Tibial artery (tissue), 4 donors: Measurements from ENCODE around the gene BAAT.

ENCODE experiments used
- DNase-seq, 2 donors: peaks; one replicate each; pipeline ENCODE4 v3.0.0-alpha.2; 2019
- H3K27ac ChIP-seq, 2 donors: fragments of 200-600 bp; sonication (generic) in 1 of 2; 1 replicate in 1 of 2; 2 replicates in 1 of 2; pipeline ENCODE4 v1.5.1; 2018 to 2019; ENCODE audit warnings: mild to moderate bottlenecking in 1 of 2
- H3K27me3 ChIP-seq, 2 donors: fragments of 200-600 bp; sonication (generic) in 1 of 2; one replicate each; pipeline versions ENCODE4 v1.5.1 to v1.6.0; 2016 to 2019
- H3K36me3 ChIP-seq, 3 donors: fragments of 200-600 bp; sonication (generic) in 2 of 3; one replicate each; pipeline ENCODE4 v1.5.1; 2016 to 2019; ENCODE audit warnings: mild to moderate bottlenecking in 2 of 3
- H3K4me1 ChIP-seq, 4 donors: fragments of 200-600 bp; sonication (generic) in 2 of 4; 1 replicate in 3 of 4; 2 replicates in 1 of 4; pipeline ENCODE4 v1.5.1; 2016 to 2019
- H3K4me3 ChIP-seq, 2 donors: fragments of 200-600 bp; sonication (generic) in 1 of 2; 1 replicate in 1 of 2; 2 replicates in 1 of 2; pipeline ENCODE4 v1.5.1; 2018 to 2019; ENCODE audit warnings: mild to moderate bottlenecking in 2 of 2
- H3K9me3 ChIP-seq, 3 donors: fragments of 200-600 bp; sonication (generic) in 1 of 3; one replicate each; pipeline ENCODE4 v1.5.1; 2016 to 2019
- intact Hi-C: fragments of 100-400 bp; cut with DNase I; formaldehyde crosslinking; loops from one replicate; pipeline ENCODE4 v1.15.0; 2023; ENCODE audit warnings: low total_unique reads
- TF ChIP-seq, protein P1 (sequence below), 2 experiments: fragments of 200-600 bp in 1 of 2; fragments of 450-650 bp in 1 of 2; IDR thresholded peaks; one replicate each; pipeline ENCODE4 v1.5.1; 2017 to 2019; ENCODE audit warnings: antibody characterized with exemption in 2 of 2, mild to moderate bottlenecking in 1 of 2, moderate library complexity in 1 of 2

Gene BAAT

GRCh38 chr9:101417977-101418376, 33.2 kb upstream of the BAAT start:
- Histone ChIP-seq H3K27me3 (no peaks in the 10 kb centered on the region), H3K4me1 (peaks cover 0 to 4% (median 0%) of the 10 kb centered on the region in 4 donors), H3K36me3 (peaks cover 35 to 56% (median 39%) of the 10 kb centered on the region in 3 donors), H3K27ac (no peak overlapping the region), H3K9me3 (peaks cover 0 to 66% (median 38%) of the 10 kb centered on the region in 3 donors), H3K4me3 (no peak overlapping the region)
- intact Hi-C loops, result no loop called here
- TF ChIP-seq, protein P1, sequence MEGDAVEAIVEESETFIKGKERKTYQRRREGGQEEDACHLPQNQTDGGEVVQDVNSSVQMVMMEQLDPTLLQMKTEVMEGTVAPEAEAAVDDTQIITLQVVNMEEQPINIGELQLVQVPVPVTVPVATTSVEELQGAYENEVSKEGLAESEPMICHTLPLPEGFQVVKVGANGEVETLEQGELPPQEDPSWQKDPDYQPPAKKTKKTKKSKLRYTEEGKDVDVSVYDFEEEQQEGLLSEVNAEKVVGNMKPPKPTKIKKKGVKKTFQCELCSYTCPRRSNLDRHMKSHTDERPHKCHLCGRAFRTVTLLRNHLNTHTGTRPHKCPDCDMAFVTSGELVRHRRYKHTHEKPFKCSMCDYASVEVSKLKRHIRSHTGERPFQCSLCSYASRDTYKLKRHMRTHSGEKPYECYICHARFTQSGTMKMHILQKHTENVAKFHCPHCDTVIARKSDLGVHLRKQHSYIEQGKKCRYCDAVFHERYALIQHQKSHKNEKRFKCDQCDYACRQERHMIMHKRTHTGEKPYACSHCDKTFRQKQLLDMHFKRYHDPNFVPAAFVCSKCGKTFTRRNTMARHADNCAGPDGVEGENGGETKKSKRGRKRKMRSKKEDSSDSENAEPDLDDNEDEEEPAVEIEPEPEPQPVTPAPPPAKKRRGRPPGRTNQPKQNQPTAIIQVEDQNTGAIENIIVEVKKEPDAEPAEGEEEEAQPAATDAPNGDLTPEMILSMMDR (IDR thresholded peaks at IDR 0.05), result no peak
- DNase-seq, result no peak

DNA sequence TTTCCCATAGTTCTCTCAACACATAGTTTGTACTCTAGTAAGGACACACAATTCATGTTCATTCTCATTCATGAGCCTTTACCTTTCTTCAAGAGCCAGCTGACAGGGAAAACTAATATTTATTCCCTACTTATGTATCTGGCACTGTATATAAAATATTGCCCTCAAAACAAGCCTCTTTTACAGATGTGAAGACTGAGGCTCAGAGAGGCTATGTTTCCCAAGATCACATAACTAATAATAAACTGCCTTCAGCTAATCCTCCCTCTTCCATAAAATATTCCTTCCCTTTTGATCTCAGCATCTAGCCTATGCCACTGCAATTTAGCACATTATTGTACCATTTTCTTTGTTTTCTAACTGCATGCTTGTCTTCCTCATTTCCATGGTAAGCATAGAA, 32.6 kb upstream of the BAAT start:
- Histone ChIP-seq H3K27me3 (no peaks in the 10 kb centered on the region), H3K27ac (no peak overlapping the region), H3K4me3 (no peak overlapping the region), H3K9me3 (peaks cover 0 to 72% (median 43%) of the 10 kb centered on the region in 3 donors), H3K36me3 (peaks cover 35 to 56% (median 45%) of the 10 kb centered on the region in 3 donors), H3K4me1 (peaks cover 0 to 4% (median 0%) of the 10 kb centered on the region in 4 donors)
- no peak for DNase-seq
- intact Hi-C loops, result no loop called here
- TF ChIP-seq, protein P1 (IDR thresholded peaks at IDR 0.05), result no peak

DNA sequence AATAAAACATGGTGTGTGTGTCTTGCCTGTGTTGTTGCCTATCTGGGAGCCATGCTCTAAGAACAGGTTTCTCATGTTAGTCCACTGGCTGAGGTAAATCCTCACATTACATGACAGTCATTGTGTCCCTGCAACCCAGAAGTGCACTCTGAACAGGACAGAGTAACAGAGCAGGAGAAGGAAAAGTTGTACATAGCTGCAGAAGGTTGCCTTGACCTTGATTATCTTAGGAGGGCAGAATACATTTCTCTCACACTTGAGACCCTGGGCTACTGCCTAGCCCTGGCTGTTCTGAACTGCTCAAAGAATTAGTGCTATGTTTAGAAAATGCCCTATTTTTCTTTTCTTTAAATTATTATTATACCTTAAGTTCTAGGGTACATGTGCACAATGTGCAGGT, 30.8 kb upstream of the BAAT start:
- TF ChIP-seq, protein P1 (IDR thresholded peaks at IDR 0.05), result no peak
- no peak for DNase-seq
- H3K4me1 ChIP-seq, result no peaks in the 10 kb centered on the region
- H3K4me3 ChIP-seq, result no peak overlapping the region
- intact Hi-C loops, result no loop called here
- H3K9me3 ChIP-seq, result peaks cover 9 to 82% (median 61%) of the 10 kb centered on the region in 3 donors
- H3K36me3 ChIP-seq, result peaks cover 30 to 56% (median 56%) of the 10 kb centered on the region in 3 donors
- no peak overlapping the region for H3K27ac ChIP-seq
- H3K27me3 ChIP-seq, result no peaks in the 10 kb centered on the region

- H3K36me3 ChIP-seq, result peaks cover 31 to 60% (median 57%) of the 10 kb centered on the region in 3 donors
- DNase-seq, result no peak
- no peak overlapping the region for H3K4me3 ChIP-seq
- H3K9me3 ChIP-seq, result peaks cover 13 to 89% (median 69%) of the 10 kb centered on the region in 3 donors
- no peak overlapping the region for H3K27ac ChIP-seq
- intact Hi-C loops, result no loop called here
- H3K4me1 ChIP-seq, result no peaks in the 10 kb centered on the region
- no peaks in the 10 kb centered on the region for H3K27me3 ChIP-seq
- TF ChIP-seq, protein P1 (IDR thresholded peaks at IDR 0.05), result no peak
Measured at GRCh38 chr9:101414839-101415238, 30.0 kb upstream of the BAAT start.

GRCh38 chr9:101409079-101409477, 24.3 kb upstream of the BAAT start:
- H3K27ac ChIP-seq, result no peak overlapping the region
- H3K36me3 ChIP-seq, result peaks cover 63 to 89% (median 81%) of the 10 kb centered on the region in 3 donors
- H3K4me3 ChIP-seq, result no peak overlapping the region
- peaks cover 42 to 97% (median 77%) of the 10 kb centered on the region in 3 donors for H3K9me3 ChIP-seq
- no peaks in the 10 kb centered on the region for H3K27me3 ChIP-seq
- no peaks in the 10 kb centered on the region for H3K4me1 ChIP-seq
- intact Hi-C loops, result no loop called here
- no peak for DNase-seq
- TF ChIP-seq, protein P1 (IDR thresholded peaks at IDR 0.05), result no peak
